Endometrium (tissue), 2 donors: ENCODE data around the gene NOX1.

Source experiments
- FAIRE-seq: peaks from 2 replicates; lab custom pipeline; 2012; peaks lifted over from hg19 to GRCh38; lab: Jason Lieb, UNC
- donor health status: control.
- donor health status: control.

Gene NOX1

GRCh38 chrX:100874325-100874724 is at the start of gene NOX1:
Gene NOX1, minus strand, starts transcription at chrX:100874359. Its CDS starts 220 bp downstream, at chrX:100874139.
- no peak for FAIRE-seq

- no peak for FAIRE-seq
These were observed 41.4 kb upstream of the NOX1 start for GRCh38 chrX:100915562-100915961.

- no peak for FAIRE-seq
These were observed 39.0 kb upstream of the NOX1 start for GRCh38 chrX:100913111-100913510.

- FAIRE-seq, result no peak
These were observed 37.6 kb upstream of the NOX1 start for GRCh38 chrX:100911731-100912130.

- FAIRE-seq, result no peak
These were observed 31.5 kb upstream of the NOX1 start for GRCh38 chrX:100905620-100906019.

- FAIRE-seq, result no peak
These were observed 30.3 kb upstream of the NOX1 start for GRCh38 chrX:100904433-100904832.

- FAIRE-seq, result no peak
These were observed 21.4 kb upstream of the NOX1 start for GRCh38 chrX:100895365-100896075.

GRCh38 chrX:100883654-100884053 is 9.5 kb upstream of the NOX1 start:
- FAIRE-seq, result no peak

- no peak for FAIRE-seq
These were observed 6.2 kb upstream of the NOX1 start for GRCh38 chrX:100880368-100880767.

GRCh38 chrX:100871594-100872560 is 2.3 kb downstream of the NOX1 start:
- no peak for FAIRE-seq

- FAIRE-seq, result no peak
These were observed 3.6 kb downstream of the NOX1 start for GRCh38 chrX:100870527-100870926.

GRCh38 chrX:100868273-100868672 is 5.9 kb downstream of the NOX1 start:
- FAIRE-seq, result no peak

- FAIRE-seq, result no peak
These were observed 9.3 kb downstream of the NOX1 start for GRCh38 chrX:100864657-100865391.

- no peak for FAIRE-seq
These were observed 10.8 kb downstream of the NOX1 start for GRCh38 chrX:100863326-100863864.

GRCh38 chrX:100852810-100853209 is 21.3 kb downstream of the NOX1 start:
- FAIRE-seq, result no peak

GRCh38 chrX:100850317-100850716 is 23.8 kb downstream of the NOX1 start:
- FAIRE-seq, result no peak

- FAIRE-seq, result no peak
These were observed 42.8 kb downstream of the NOX1 start for GRCh38 chrX:100831219-100831946.

- FAIRE-seq, result no peak
These were observed 43.6 kb downstream of the NOX1 start for GRCh38 chrX:100830547-100830946.

- FAIRE-seq, result no peak
These were observed 44.0 kb downstream of the NOX1 start for GRCh38 chrX:100830143-100830542.

GRCh38 chrX:100829730-100830129 is 44.4 kb downstream of the NOX1 start:
- no peak for FAIRE-seq

GRCh38 chrX:100819837-100820666 is 54.1 kb downstream of the NOX1 start, which contains the start of gene CSTF2:
Gene CSTF2, plus strand, starts transcription at chrX:100820391. Its CDS starts 26 bp downstream, at chrX:100820417.
- FAIRE-seq, result no peak
